DOHH2 (cell line): Measurements from ENCODE around the gene CCT6B.

Experiments
- H3F3A ChIP-seq: fragments of 200-600 bp; sonication (generic), shearing (Covaris generic); 2 replicates; pipeline ENCODE4 v1.6.0; 2016; ENCODE audit warnings: antibody characterized with exemption, mild to moderate bottlenecking; ENCODE audit not compliant: control insufficient read depth, insufficient read depth
- H3K27ac ChIP-seq: fragments of 200-600 bp; sonication (generic); 2 replicates; pipeline ENCODE4 v1.5.1; 2014; ENCODE audit warnings: low read depth, mild to moderate bottlenecking, low read length, moderate library complexity
- H3K27me3 ChIP-seq: fragments of 200-600 bp; sonication (generic); 2 replicates; pipeline ENCODE4 v1.6.1; 2014; ENCODE audit warnings: mild to moderate bottlenecking, low read length, mixed read lengths; ENCODE audit not compliant: control insufficient read depth
- H3K36me3 ChIP-seq: fragments of 200-600 bp; sonication (generic); 2 replicates; pipeline ENCODE4 v1.6.1; 2014; ENCODE audit warnings: mild to moderate bottlenecking, low read length, moderate library complexity, mixed read lengths; ENCODE audit not compliant: control insufficient read depth
- H3K4me1 ChIP-seq: fragments of 200-600 bp; sonication (generic); 2 replicates; pipeline ENCODE4 v1.6.1; 2014; ENCODE audit warnings: mild to moderate bottlenecking, low read length, mixed read lengths; ENCODE audit not compliant: control insufficient read depth
- H3K4me2 ChIP-seq: fragments of 200-600 bp; sonication (generic); 2 replicates; pipeline ENCODE4 v1.6.0; 2014; ENCODE audit warnings: mild to moderate bottlenecking, low read length, moderate library complexity
- H3K4me3 ChIP-seq: fragments of 200-600 bp; sonication (generic); 2 replicates; pipeline ENCODE4 v1.5.1; 2014; ENCODE audit warnings: mild to moderate bottlenecking, low read length, mixed read lengths
- H3K79me2 ChIP-seq: fragments of 200-600 bp; sonication (generic); 2 replicates; pipeline ENCODE4 v1.6.1; 2014; ENCODE audit warnings: mild to moderate bottlenecking, low read length, mixed read lengths; ENCODE audit not compliant: control insufficient read depth
- H3K9me2 ChIP-seq: fragments of 200-600 bp; sonication (generic); replicated peaks from 2 replicates; pipeline ENCODE4 v1.6.1; 2014; ENCODE audit warnings: mild to moderate bottlenecking, low read length, mixed read lengths; ENCODE audit not compliant: control insufficient read depth
- H3K9me3 ChIP-seq: fragments of 200-600 bp; sonication (generic); 2 replicates; pipeline ENCODE4 v1.6.1; 2014; ENCODE audit warnings: antibody characterized with exemption, low read length, mixed read lengths; ENCODE audit not compliant: control insufficient read depth, insufficient read depth
- H4K20me1 ChIP-seq: fragments of 200-600 bp; sonication (generic); 2 replicates; pipeline ENCODE4 v1.6.0; 2014; ENCODE audit warnings: low read depth, mild to moderate bottlenecking, antibody characterized with exemption, low read length, moderate library complexity; ENCODE audit not compliant: control insufficient read depth, insufficient read depth
- CTCF ChIP-seq: fragments of 200-600 bp; sonication (generic); IDR thresholded peaks from one replicate; pipeline ENCODE4 v1.5.1; 2014; ENCODE audit warnings: antibody characterized with exemption, mild to moderate bottlenecking, low read depth, low read length; ENCODE audit not compliant: poor library complexity, severe bottlenecking
- EZH2phosphoT487 ChIP-seq: fragments of 200-600 bp; sonication (generic); IDR thresholded peaks from 2 replicates; pipeline ENCODE4 v1.6.1; 2017; ENCODE audit warnings: borderline replicate concordance, mild to moderate bottlenecking, antibody characterized with exemption, low read length, moderate library complexity, mixed read lengths

Gene CCT6B

GRCh38 chr17:34902831-34903547 is 58.3 kb downstream of the CCT6B start:
- Histone ChIP-seq H3K4me2 (no peak overlapping the region), H3K9me3 (no peaks in the 10 kb centered on the region)
- TF ChIP-seq EZH2phosphoT487: no peak

GRCh38 chr17:34899643-34900291 is 61.5 kb downstream of the CCT6B start:
- no peak for TF ChIP-seq CTCF
- TF ChIP-seq EZH2phosphoT487: no peak
- H3K4me2 ChIP-seq: no peak overlapping the region
- no peaks in the 10 kb centered on the region for H4K20me1 ChIP-seq
- H3K36me3 ChIP-seq: no peaks in the 10 kb centered on the region
- no peaks in the 10 kb centered on the region for H3K9me2 ChIP-seq
- no peaks in the 10 kb centered on the region for H3K79me2 ChIP-seq
- no peak overlapping the region for H3K27ac ChIP-seq
- H3F3A ChIP-seq: no peaks in the 10 kb centered on the region
- H3K4me1 ChIP-seq: no peaks in the 10 kb centered on the region
- no peaks in the 10 kb centered on the region for H3K9me3 ChIP-seq
- no peak overlapping the region for H3K4me3 ChIP-seq
- H3K27me3 ChIP-seq: peaks cover 19% of the 10 kb centered on the region

More at GRCh38 chr17:34902831-34903547, 58.3 kb downstream of the CCT6B start:
- Histone ChIP-seq H3K27me3 (peaks cover 14% of the 10 kb centered on the region), H3K79me2 (no peaks in the 10 kb centered on the region), H4K20me1 (no peaks in the 10 kb centered on the region), H3F3A (no peaks in the 10 kb centered on the region), H3K4me1 (no peaks in the 10 kb centered on the region), H3K36me3 (no peaks in the 10 kb centered on the region), H3K4me3 (no peak overlapping the region), H3K27ac (no peak overlapping the region), H3K9me2 (no peaks in the 10 kb centered on the region)

GRCh38 chr17:34895383-34895782 is 65.9 kb downstream of the CCT6B start:
- TF ChIP-seq CTCF: no peak
- TF ChIP-seq EZH2phosphoT487: no peak
- H4K20me1 ChIP-seq: no peaks in the 10 kb centered on the region
- H3K9me2 ChIP-seq: no peaks in the 10 kb centered on the region
- H3K9me3 ChIP-seq: no peaks in the 10 kb centered on the region
- no peaks in the 10 kb centered on the region for H3K4me1 ChIP-seq
- no peaks in the 10 kb centered on the region for H3F3A ChIP-seq
- H3K36me3 ChIP-seq: no peaks in the 10 kb centered on the region
- H3K27me3 ChIP-seq: peaks cover 13% of the 10 kb centered on the region; the same call in 1 of the 2 replicates
- H3K79me2 ChIP-seq: no peaks in the 10 kb centered on the region
- no peak overlapping the region for H3K27ac ChIP-seq
- H3K4me3 ChIP-seq: no peak overlapping the region
- H3K4me2 ChIP-seq: no peak overlapping the region

GRCh38 chr17:34894964-34895363 is 66.3 kb downstream of the CCT6B start:
- Histone ChIP-seq H3K9me3 (no peaks in the 10 kb centered on the region), H3K79me2 (no peaks in the 10 kb centered on the region), H3K27me3 (peaks cover 13% of the 10 kb centered on the region; the same call in 1 of the 2 replicates), H3K36me3 (no peaks in the 10 kb centered on the region), H3K4me1 (no peaks in the 10 kb centered on the region), H4K20me1 (no peaks in the 10 kb centered on the region), H3K4me2 (no peak overlapping the region), H3K4me3 (no peak overlapping the region), H3K9me2 (no peaks in the 10 kb centered on the region), H3K27ac (no peak overlapping the region), H3F3A (no peaks in the 10 kb centered on the region)
- no peak for TF ChIP-seq CTCF
- TF ChIP-seq EZH2phosphoT487: no peak
